Stimulated activated CD4-positive, alpha-beta T cell treated with anti-CD3 and anti-CD28 coated beads, Interleukin-4, amount 100 ng/mL, for 48 hours (primary cell): ENCODE measurements around the gene POLR1G.

Source experiments
- DNase-seq, 2 donors: peaks; one replicate each; pipeline ENCODE4 v3.0.0-alpha.2; 2020; ENCODE audit warnings: low read depth in 2 of 2

Gene POLR1G

GRCh38 chr19:45446295-45446694 lies 39.9 kb downstream of the POLR1G start:
- no peak for DNase-seq

GRCh38 chr19:45446944-45447343 lies 40.5 kb downstream of the POLR1G start:
- no peak for DNase-seq

DNA sequence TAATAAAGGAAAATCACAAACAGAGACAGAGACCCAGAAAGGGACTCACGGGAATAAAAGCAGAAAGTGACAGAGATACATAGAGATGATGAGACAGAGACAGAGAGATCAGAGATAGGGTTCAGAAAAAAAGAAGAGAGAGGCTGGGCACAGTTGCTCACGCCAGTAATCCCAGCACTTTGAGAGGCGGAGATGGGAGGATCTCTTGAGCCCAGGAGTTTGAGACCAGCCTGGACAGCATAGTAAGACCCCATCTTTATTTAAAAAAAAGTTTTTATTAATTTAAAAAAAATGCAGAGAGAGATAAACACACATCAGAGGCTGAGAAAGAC lies 41.9 kb downstream of the POLR1G start:
- DNase-seq: no peak

DNA sequence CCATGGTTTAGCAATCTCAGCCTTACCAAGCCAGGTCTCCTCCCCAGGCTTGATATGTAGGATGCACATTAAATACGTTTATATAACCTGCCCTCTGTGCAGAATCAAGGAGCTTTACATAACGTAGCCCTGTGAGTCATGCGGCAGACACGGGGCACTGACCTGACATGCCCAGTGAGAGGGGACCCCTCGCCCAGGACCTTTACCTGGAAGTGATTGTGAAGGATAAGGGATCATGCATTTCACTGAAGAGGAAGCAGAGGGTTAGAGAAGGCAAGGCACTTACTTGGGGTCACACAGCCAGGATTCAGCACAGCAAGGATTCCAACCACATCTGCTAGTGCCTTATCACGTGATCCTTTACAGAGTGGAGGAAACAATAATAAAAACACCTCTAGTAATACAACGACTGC lies 42.4 kb downstream of the POLR1G start:
- DNase-seq: no peak

- no peak for DNase-seq
Observed at GRCh38 chr19:45450012-45450333, 43.5 kb downstream of the POLR1G start.

DNA sequence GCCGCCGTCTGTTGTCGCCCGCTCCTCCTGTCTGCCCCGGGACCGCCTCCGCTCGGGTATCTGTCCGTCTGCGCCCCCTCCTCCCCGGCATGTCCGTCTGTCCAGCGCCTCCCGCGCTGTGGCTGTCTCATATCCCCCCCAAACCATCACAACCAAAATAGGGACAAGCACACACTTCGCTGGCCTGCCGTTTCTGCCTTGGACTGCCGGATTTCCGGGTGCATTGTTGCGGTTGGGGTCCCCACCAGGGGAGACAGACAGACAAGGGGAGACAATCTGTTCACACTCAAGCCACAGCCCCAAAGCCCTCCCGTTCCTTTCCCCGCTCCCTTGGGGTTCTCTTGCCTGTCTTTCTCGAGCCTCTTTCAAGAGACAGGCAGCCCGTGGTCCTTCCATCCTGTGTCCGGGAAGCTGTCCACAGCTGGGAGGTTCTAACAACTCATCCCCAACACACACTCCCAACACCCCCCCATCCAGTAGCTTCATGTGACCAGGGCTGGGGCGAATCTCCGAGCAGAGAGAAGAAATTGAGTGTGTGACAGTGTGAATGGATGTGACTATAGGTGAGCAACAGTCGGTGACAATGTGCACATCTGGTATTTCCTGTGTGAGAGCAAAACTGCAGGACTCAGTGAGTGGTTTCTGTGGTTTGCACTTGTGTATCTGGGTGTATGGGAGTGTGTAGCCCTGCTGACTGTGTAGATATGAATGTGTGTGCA lies 44.8 kb downstream of the POLR1G start:
- no peak for DNase-seq

DNA sequence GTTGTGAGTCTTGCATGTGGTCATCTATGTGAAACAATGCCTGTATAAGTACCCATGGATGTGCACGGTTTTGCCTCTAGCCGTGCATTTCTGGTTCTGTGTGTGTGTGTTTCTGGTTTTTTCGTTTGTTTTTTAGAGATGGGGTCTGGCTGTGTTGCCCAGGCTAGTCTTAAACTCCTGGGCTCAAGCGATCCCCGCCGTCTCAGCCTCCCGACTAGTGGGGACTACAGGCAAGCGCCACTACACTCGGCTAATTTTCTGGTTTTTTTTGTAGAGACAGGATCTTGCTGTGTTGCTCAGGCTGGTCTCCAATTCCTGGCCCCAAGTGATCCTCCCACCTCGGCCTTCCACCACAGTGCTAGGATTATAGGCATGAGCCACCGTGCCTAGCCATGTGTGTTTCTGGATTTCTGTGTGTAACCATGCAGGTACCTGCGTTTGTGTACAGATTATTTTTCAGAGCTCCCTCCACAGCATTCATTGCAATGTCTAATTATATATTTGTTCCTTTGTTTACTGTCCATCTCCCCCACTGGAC lies 45.5 kb downstream of the POLR1G start:
- no peak for DNase-seq

GRCh38 chr19:45455707-45456499 lies 49.5 kb downstream of the POLR1G start:
- DNase-seq: peak in 1 of 2 donors; percentile 59

- no peak for DNase-seq
Observed at GRCh38 chr19:45456500-45456815, 50.0 kb downstream of the POLR1G start.

DNA sequence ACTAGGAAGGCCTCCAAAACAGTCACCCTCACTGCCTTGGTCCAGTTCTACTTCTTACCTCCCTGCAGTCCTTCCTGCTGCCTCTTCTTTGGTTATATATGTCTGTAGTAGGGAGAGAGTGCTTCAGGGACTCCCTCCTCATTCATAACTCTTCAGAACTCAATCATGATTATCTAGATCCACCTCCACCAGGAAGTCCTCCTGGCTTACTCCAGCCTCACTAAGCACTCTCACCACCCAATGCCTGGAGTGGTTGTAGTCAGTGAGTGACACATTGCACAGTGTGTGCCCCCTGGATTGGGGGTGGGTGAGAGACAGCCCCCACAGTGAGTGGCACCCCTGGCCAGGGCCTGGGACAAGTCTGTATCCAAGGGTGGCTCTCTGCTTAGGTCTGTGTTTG lies 51.3 kb downstream of the POLR1G start:
- DNase-seq: no peak
